ENCODE data around the gene CNN3.

GRCh38 chr1:94892604-94893254, 34.2 kb downstream of the CNN3 start:
- TF ChIP-seq POLR2A (IDR thresholded peaks at IDR 0.05): no peak
- TF ChIP-seq CTCF (IDR thresholded peaks at IDR 0.05 in 4 of 5, conservative IDR thresholded peaks at IDR 0.05 in 1 of 5): no peak
